OCI-LY7 (cell line): ENCODE data around the gene LRBA.

Source experiments
- CTCF ChIP-seq: fragments of 200-600 bp; sonication (generic); conservative IDR thresholded peaks from 2 replicates; pipeline ENCODE4 v1.5.1; 2014; ENCODE audit warnings: mild to moderate bottlenecking, antibody characterized with exemption, low read length, moderate library complexity, mixed read lengths
- EZH2phosphoT487 ChIP-seq: fragments of 200-600 bp; sonication (generic); IDR thresholded peaks from 2 replicates; pipeline ENCODE4 v1.6.1; 2018; ENCODE audit warnings: low read depth, borderline replicate concordance, mild to moderate bottlenecking, mixed run types, antibody characterized with exemption, low read length, moderate library complexity, mixed read lengths

DNA sequence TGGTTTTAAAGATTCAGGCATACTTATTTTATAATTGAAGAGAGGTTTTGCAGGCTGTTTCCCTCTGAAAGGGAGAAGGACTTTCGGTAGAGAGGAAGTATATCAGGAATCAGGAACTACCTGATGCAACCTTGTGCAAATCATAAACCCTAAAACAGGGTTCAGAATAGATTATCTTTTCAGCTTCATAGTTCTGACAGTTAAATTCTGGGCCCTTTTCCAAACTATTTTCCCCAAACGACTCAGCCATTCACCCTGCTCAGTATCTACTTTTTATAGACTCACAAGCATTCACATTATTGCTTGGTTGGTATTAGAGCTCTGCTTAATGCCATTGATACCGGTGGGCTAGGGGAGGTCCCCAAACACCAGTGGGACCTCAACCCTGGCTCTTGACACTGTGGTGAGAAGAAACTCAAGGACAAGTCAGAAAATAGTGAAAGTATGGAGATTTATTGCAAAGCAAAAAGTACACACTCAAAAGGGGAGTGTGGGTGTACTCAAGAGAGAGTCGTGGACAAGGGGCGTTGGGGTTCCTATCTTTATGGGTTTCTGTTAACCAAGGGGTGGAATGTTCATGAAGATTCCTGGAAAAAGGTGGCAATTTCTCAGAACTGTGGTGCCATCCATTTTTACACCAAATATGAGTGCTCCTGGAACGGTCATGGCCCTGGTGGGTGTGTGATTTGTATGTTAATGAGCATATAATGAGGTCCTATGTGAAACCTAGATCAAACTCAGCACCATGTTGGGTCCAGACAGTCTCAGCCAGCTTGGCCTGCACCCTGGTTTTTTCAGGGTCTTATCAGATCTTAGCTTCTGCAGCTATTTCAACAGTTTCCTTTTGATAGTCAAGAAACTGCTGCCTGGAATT is 698.5 kb downstream of the LRBA start:
- TF ChIP-seq CTCF (no peak), EZH2phosphoT487 (no peak)
